HEK293T (cell line): Measurements from ENCODE around the gene MAP4K4.

ENCODE experiments used
- ARNT ChIP-seq: fragments of 450-650 bp; IDR thresholded peaks from 2 replicates; pipeline ENCODE4 v1.6.1; 2017; ENCODE audit warnings: mild to moderate bottlenecking
- BHLHE40 ChIP-seq: fragments of 450-650 bp; IDR thresholded peaks from 2 replicates; pipeline ENCODE4 v1.6.1; 2016; ENCODE audit warnings: mild to moderate bottlenecking, moderate library complexity, borderline replicate concordance
- L3MBTL2 ChIP-seq: fragments of 450-650 bp; conservative IDR thresholded peaks from 2 replicates; pipeline ENCODE4 v1.6.1; 2016; ENCODE audit warnings: mild to moderate bottlenecking
- LEF1 ChIP-seq: fragments of 450-650 bp; IDR thresholded peaks from 2 replicates; pipeline ENCODE4 v1.6.1; 2017; ENCODE audit warnings: mild to moderate bottlenecking, borderline replicate concordance
- SP1 ChIP-seq: fragments of 450-650 bp; IDR thresholded peaks from 2 replicates; pipeline ENCODE4 v1.6.1; 2017
- TARDBP ChIP-seq: fragments of 450-650 bp; IDR thresholded peaks from 2 replicates; pipeline ENCODE4 v1.6.1; 2016
- ZNF384 ChIP-seq: fragments of 450-650 bp; IDR thresholded peaks from 2 replicates; pipeline ENCODE4 v1.6.1; 2016

- TF ChIP-seq ZNF384 (no peak), SP1 (no peak), TARDBP (no peak), L3MBTL2 (no peak), ARNT (no peak), LEF1 (no peak), BHLHE40 (no peak)
Measured at GRCh38 chr2:101770726-101771125, 73.2 kb downstream of the MAP4K4 start.
